HG03196 (cell line): Measurements from ENCODE around the gene CMYA5.
"Not testable (repeated sequence)": the region's sequence is repeated elsewhere in the genome, so short reads cannot be mapped to it uniquely, and the experiment has no call there.

Experiments
- ATAC-seq: cut with Tn5 transposase; IDR thresholded peaks from one replicate; pipeline ENCODE4 v1.9.1; 2021; ENCODE audit not compliant: unreplicated experiment

CMYA5 gene

DNA sequence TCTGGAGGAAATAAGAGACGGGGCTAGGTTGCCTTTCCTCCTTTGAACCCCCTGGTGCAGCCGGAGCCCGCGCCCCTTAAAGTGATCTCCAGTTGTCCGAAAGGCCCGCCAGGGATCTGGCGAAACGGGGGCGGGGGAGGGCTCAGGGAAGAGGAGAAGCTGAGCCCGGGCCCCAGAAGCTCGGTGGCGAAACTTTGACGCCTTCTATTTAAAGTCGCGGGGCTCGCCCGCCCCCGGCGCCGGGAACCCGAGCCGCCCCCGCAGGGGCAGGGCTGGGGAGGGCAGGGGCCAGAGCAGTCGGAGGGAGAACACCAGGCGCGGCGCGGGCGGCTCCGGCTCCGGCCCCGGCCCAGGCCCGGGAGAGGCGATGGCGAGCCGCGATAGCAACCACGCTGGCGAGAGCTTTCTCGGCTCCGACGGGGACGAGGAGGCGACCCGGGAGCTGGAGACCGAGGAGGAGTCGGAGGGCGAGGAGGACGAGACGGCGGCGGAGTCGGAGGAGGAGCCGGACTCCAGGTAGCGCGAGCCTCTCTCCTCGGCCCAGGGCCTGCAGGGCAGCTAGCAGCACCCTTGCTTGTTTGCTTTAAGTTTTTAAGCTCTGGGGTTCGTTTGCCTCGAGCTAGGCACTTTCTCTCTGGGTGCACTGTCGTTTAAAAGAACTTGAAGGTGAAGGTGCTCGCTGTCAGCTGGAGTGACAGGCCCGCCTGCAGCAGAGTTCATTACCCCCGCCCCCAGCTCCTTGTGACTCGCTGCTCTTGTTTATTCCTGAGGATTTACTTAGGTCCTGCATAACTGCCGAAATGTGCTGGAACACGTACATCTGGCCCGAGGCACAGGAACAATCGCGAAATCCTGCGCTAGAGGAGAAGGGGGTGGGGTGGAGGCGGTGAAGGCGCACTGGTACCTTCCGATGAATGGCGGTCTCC, at the start of gene CMYA5:
CMYA5 (plus strand) TSS at position 296 of the 926 bp plus-strand sequence; CDS start at position 368, 72 bp downstream.
- no peak for ATAC-seq

DNA sequence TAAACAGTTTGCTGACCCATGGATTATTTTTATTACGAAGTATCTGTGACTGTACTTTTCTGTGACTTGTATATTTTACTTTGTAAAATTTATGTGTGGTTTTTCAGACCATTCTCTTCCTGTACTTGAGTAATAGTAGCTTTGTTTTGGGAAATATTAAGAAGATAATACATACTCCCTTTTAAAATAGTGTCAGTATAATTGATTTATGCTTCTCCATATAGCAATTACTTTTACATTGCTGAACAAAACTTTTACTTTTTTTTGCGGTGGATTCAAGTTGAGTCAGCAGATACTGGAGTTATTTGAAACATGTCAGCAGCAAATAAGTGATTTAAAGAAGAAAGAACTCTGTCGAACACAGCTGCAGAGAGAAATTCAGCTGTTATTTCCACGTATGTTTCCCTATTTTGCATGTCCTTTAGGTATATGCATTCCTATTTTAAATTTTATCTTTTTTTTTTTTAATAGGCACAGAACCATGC, 49.0 kb upstream of the CMYA5 start:
- no peak for ATAC-seq

DNA sequence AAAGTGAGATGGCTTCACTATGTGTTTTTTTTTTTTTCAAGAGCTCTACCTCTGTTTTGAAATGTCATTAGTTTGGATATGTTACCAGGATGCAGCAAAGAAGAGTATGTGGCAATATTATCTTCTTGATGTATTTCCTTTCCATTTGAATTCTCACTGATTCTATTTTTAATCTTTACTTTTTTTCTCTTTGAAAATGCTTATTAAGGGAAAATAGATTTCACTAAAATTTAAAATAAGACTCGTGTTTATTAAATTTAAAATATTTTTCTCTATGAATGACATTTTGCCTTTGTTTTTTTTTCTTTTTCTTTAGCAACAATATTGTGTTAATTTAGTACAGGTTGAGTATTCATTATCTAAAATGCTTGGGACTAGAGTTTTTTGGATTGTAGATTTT, 48.2 kb upstream of the CMYA5 start:
- ATAC-seq = no peak

DNA sequence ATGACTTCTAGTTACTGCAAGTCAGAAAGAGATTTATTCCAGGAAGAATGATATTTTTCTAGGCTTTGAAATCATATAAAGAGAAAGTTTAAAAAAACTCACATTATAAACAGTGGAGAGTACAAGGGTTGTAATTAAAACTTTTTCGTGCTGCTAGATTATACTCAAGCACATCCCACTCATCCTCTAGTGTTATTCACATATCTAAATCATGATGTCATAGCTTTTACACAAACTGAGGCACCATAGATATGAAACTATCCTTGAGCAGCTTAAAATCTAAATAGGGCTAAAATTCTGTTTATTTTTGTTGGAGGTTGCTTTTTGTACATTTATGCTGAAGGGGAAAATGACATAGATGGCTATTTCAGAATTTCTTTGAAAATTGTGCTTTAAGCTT, 47.4 kb upstream of the CMYA5 start:
- ATAC-seq = no peak

DNA sequence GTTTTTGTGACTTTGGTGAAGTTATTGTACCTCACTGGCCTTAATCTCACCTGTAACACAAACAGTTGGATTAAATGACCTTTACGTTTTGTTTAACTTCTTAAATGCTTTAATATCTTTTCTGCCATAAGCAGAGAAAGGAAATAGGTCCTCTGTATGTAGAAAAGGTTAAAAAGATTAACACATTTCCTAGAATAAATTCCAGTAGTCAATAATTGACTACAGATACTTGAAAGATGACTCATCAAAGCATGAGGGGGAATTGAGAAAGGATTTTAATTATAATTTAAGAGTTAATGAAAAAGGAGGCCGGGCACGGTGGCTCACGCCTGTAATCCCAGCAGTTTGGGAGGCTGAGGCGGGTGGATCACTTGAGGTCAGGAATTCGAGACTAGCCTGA, 35.8 kb upstream of the CMYA5 start:
- ATAC-seq = no peak

DNA sequence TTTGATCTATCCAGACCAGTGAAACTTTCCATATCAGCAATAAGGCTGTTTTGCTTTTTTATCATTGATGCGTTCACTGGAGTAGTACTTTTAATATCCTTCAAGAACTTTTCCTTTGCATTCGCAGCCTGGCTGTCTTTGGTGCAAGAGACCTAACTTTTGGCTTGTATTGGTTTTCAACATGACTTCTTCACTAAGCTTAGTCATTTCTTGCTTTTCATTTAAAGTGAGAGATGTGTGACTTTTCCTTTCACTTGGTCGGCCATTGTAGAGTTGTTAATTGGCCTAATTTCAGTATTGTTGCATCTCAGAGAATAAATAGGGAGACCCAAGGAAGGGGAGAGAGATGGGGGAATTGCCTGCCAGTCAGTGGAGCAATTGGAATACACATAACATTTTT, 26.4 kb upstream of the CMYA5 start:
- no peak for ATAC-seq

DNA sequence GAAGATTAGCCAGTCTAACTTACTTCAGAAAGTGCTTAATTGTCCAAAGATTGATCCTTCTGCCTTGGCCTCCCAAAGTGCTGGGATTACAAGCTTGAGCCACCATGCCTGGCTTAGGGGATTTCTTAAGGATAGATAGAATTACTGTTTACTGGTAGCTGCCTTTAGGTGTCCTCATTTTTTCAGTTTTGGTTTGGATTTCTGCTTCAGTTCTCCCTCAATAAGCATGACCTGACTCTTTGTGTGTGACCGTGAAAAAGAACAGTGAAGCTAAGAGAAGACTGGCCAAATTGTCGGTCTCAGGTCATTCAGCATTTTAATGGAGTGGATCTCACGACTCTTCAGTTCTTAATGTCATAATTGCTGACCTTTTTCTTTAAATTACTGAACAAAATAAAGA, 22.9 kb upstream of the CMYA5 start:
- no peak for ATAC-seq

DNA sequence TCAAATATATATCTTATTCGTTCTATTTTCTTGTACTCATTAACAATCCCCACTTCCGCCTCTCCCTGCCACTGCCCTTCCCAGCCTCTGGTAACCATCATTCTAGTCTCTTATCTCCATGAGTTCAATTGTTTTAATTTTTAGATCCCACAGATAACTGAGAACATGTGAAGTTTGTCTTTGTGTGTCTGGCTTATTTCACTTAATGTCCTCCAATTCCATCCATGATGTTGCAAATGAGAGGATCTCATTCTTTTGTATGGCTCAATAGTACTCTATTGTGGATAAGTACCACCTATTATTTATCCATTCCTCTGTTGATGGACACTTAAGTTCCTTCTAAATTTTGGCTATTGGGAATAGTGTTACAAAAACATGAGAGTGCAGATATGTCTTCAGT, 17.2 kb upstream of the CMYA5 start:
- no peak for ATAC-seq

DNA sequence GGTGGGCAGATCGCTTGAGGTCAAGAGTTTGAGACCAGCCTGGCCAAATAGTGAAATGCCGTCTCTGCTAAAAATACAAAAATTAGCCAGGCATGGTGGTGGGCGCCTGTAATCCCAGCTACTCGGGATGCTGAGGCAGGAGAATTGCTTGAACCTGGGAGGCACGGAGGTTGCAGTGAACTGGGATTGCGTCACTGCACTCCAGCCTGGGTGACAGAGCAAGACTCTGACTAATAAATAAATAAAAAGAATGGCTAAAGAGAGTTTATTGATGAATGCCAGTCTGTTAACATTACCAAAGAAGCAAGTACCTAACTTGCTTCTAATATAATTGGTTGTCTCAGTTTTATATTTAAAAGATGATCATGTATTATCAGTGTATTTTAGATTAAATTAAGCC, 13.3 kb upstream of the CMYA5 start:
- not testable (repeated sequence) for ATAC-seq

DNA sequence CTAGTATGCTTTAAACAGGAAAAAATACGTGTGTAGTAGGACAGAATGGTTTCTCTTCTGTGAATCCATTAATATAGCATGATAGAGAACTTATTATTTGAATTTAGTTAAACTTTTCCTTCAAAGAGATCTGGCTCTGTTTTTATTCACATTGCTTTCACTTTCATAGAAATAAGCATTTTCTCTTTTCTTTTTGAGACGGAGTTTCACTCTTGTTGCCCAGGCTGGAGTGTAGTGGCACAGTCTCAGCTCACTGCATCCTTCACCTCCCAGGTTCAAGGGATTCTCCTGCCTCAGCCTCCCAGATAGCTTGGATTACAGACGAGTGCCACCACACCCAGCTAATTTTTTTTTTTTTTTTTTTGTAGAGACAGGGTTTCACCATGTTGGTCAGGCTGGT, 7.5 kb upstream of the CMYA5 start:
- ATAC-seq = not testable (repeated sequence)

DNA sequence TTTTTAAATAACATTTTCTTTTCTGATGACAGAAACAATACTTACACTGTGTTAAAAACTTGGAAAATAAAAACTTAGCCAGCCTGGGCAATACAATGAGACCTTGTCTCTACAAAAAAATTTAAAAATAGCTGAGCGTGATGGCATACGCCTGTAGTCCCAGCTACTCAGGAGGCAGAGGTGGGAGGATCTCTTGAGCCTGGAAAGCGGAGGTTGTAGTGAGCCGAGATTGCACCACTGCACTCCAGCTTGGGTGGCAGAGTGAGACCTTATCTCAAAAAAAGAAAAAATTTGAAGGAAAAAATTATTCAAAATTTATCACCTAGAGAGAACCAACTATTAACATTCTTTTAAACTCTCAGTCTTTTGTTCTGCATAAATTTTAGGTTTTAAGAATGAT, 4.9 kb upstream of the CMYA5 start:
- no peak for ATAC-seq

DNA sequence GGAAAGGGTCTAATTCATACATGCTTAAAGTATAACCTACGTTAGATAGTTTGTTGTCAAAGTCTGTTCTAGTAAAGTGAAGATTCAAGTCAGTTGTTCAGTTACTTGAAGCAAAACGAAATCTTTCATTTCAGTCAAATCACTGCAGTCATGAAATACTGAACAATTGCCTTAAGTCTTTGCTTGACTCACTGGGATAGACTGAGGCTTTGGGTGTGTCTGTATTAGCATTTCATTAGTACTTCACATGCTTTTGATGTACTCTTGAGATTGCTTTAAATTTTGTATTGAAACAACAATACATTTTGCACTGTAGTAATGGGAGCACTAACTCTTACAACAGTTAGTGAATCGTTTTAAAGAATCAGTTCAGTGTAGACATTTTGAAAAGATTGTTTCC, 4.0 kb upstream of the CMYA5 start:
- ATAC-seq = no peak

DNA sequence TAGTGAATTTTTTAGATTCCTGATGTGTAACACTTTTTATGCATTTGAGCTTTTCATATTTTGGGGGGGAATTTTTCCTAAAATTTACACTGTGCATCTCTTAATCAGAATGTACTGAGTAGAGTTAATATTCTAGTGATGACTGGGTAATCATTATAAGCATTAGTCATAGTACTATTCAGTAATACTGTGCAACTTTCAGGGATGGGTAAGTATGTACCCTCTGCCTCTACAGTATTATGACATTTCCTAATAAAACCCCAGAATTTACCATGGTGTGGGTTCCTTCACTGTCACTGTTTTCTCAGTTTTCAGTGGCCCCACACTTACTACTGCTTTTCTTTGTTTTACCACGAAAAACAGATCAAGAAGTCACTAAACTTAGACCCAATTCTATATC, 2.8 kb upstream of the CMYA5 start:
- ATAC-seq = no peak

DNA sequence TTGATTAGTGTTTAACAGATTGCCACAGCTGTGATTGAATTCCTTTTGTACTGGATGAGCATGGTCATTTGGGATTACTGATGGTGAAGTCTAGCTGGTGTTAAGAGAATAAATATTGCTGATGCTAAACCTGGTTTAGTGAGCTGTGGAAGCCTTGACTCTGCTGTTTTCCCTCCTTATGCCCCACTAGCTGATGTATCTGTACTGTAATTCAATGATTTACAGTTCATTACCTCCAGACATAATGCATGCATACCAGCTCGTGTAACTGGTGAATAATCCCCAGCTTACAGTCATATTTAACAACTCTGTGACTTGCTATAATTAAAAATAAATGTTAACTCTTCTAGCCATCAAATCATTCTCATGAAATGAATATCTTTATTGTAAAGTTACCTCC, 1.7 kb upstream of the CMYA5 start:
- no peak for ATAC-seq

DNA sequence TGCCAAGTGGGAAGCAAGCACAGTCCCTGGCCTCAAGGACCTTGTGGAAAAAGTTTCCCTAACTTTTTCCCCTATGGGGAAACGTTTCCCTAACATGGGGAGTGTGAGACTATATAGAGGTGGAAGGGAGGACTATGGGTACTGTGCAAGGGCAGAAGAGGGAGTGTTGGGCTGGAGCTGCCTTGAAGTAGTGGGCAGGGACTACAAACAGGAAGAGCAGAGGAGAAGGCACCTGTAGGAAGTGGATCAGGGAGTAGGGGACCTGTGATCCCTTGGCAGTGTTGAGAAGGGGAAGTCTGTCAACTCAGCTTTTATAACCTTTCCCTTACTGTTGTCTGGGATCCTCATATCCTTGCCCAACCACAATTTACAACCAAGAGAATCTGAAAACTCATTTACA, 1.4 kb downstream of the CMYA5 start:
- no peak for ATAC-seq

DNA sequence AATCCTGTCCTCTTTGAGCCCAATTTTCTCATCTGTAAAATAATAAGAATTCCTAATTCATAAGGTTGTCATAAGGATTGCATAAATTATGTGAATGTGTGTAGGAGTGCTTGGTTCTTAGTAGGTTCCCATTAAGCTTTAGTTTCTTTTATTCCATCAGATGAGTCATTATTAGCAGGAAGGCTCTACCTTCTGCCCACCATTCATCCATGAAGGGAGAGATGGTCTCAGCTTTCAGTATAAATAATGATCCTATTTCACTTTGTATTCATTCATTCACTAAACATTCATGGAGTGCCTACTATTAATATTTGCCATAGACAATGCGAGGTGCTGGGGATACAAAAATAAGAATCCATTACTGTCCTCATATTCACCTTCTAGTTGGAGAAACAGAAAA, 3.0 kb downstream of the CMYA5 start:
- no peak for ATAC-seq

DNA sequence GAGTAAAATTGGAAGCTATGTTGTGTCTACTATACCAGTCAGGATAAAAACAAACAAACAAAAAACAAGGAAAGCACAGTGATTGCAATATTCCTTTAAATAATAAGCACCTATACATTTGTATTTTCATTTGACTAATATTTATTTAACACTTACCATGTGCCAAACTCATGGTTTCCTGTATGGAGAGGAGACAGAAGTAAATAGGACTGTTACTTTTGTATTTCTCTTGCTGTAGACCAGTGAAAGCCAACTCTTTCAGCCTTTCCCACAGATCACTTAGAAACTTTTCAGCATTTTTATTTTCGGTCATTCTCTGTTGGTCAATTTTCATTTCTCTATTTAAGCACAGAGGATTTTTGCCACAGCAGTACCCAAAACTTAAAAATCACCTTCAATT, 4.5 kb downstream of the CMYA5 start:
- ATAC-seq = no peak

DNA sequence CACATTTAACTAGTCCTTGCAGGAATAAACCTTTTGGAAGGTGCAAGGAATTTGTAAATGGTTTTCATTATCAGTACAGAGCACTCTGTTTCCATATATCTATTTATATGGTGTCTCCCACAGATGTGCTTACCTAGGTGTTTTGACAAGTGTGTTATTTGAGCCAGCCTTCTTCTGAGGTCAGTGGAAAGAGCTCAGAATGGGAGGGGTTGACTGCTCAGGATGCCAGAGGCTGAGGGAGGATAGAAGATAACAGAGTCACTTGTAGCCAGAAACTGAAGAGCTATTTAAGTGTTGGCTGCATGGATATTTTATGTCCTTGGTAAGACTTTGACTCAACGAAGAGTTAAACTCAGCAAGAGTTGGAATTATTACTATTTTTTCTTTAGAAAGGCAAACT, 5.0 kb downstream of the CMYA5 start:
- ATAC-seq = no peak

DNA sequence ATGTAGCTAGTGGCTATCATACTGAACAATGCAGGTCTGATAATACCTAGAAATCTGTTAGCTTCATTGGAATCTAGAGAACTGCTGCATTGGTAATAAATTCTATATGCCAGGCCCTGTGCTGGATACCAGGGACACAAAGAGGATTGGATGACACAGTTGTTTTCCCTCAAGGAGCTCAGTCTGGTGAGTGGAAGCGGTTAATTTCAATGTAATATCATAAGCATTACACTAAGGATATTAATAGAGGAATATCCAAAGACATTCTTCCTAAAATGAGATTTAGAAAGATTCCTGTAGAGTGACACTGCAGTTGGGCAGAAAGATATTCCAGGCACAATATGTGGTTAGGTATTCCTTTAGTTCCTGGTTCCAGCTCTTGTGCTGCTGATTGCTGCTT, 5.9 kb downstream of the CMYA5 start:
- no peak for ATAC-seq

DNA sequence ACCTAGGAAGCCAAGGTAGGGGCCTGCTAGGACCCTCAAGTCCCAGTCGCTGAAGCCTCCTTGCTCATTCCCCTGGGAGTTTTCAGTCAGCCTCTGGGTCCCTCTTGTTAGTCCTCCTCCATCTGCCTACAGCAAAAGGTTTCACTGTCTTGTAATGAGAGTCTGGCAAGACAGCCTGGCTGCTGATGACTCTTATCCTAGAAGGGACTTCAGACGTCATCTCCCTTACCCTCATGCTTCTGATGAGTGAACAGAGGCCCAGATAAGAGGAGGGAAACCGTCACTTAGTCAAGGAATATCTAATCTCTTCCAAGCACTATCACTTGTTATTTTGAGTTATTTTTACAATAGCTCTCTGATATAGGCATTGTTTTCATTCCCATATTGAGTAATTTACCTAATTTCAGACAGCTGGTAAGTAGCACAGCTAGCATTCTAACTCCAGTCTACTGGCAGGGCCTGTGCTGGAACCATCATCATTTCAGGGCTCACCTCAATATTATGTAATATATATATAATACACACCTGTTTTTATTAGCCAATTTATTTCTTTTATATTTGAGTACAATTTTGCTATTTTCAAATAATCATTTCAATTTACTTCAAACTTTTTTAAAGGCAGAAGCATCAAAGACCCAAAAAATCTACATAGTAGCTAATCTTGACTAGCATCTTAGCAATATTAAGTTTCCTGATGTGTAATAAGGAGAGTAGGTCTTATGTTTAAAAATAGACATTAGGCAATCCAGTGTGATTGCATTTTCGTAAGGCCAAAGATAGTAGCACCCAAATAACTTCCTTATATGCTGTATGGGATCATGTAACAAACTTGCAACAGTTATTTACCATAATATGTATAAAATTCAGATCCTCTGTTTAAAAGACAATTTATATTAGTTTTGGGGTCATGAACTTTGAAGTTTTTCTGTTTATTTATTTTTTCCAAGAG, 7.9 kb downstream of the CMYA5 start:
- no peak for ATAC-seq

DNA sequence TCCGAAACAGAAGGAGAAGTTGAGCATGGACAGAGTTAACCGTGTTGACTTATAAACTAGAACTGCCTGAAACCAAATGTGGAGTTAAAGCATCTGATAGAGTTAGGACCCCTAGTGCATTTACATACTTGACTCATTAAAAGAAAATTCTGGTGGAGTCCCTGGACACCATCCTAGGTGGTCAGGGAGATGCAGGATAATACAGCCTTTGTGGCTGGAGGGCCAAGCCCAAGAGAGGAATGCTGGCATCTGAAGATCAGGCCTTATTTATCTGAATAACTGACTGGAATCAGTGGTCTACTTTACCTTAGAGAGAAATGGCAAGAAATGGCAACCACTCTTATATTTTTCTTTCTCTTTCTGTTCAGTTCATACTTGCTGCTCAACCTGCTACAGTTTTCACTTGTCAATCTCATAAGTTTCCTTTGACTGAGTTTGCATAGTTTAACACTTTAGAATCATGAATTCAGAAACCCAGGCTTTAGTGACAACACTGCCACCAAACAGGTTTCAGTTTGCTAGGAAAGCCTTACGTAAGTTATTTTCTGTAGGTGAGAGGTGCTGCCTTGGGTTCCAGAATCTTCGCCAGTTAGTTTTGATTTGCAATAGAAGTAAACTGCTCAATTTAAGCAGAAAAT, 10.2 kb downstream of the CMYA5 start:
- no peak for ATAC-seq
